ENCODE measurements around the gene CD68.
"Not testable (repeated sequence)": the region's sequence is repeated elsewhere in the genome, so short reads cannot be mapped to it uniquely, and the experiment has no call there.

Gene CD68

GRCh38 chr17:7623661-7624060 lies 44.2 kb downstream of the CD68 start:
- Histone ChIP-seq H3K4me3 (ENCODE audit: low read length) (no peak overlapping the region), H3K9me3 (ENCODE audit: insufficient read depth, low read depth, low read length) (no peaks in the 10 kb centered on the region), H3K9ac (ENCODE audit: low read depth, low read length) (no peak overlapping the region), H3K27ac (ENCODE audit: low read depth, low read length) (no peak overlapping the region), H3K36me3 (ENCODE audit: insufficient read depth, low read length) (peaks cover 5% of the 10 kb centered on the region; the same call in 1 of the 2 replicates), H3K4me1 (ENCODE audit: insufficient read depth, low read length) (no peaks in the 10 kb centered on the region), H3K27me3 (ENCODE audit: insufficient read depth, low read length) (no peaks in the 10 kb centered on the region)
- WGBS = 98% methylated on average over 5 of the region's 5 CpGs

- not testable (repeated sequence) for H3K36me3 ChIP-seq (ENCODE audit: insufficient read depth, low read length); H3K9me3 ChIP-seq (ENCODE audit: insufficient read depth, low read depth, low read length); H3K27ac ChIP-seq (ENCODE audit: low read depth, low read length); H3K9ac ChIP-seq (ENCODE audit: low read depth, low read length); H3K4me3 ChIP-seq (ENCODE audit: low read length); H3K27me3 ChIP-seq (ENCODE audit: insufficient read depth, low read length); H3K4me1 ChIP-seq (ENCODE audit: insufficient read depth, low read length)
- WGBS = 95% methylated on average over 16 of the region's 16 CpGs
These were observed 46.3 kb downstream of the CD68 start for GRCh38 chr17:7625749-7626148.

GRCh38 chr17:7626307-7626706 lies 46.9 kb downstream of the CD68 start:
- Histone ChIP-seq H3K4me1 (ENCODE audit: insufficient read depth, low read length) (no peaks in the 10 kb centered on the region), H3K27ac (ENCODE audit: low read depth, low read length) (no peak overlapping the region), H3K9me3 (ENCODE audit: insufficient read depth, low read depth, low read length) (no peaks in the 10 kb centered on the region), H3K9ac (ENCODE audit: low read depth, low read length) (no peak overlapping the region), H3K4me3 (ENCODE audit: low read length) (peak overlapping the region; percentile 71), H3K36me3 (ENCODE audit: insufficient read depth, low read length) (peaks cover 5% of the 10 kb centered on the region; the same call in 1 of the 2 replicates), H3K27me3 (ENCODE audit: insufficient read depth, low read length) (no peaks in the 10 kb centered on the region)
- WGBS = 90% methylated on average over 7 of the region's 7 CpGs

DNA sequence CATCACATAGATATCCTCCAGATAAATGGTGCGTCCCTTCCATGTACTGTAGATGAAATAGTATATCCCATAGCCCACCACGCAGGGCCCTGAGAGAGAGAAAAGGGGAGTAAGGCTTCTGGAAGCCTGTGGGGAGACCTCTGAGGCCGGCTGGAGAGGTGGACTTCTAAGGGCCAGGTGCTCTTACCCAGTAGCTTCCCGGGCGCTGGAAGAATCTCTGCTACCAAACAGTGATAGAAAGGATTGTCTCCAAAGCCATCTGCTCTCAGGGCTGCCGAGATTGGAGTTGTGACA lies 47.5 kb downstream of the CD68 start:
- Histone ChIP-seq H3K4me1 (ENCODE audit: insufficient read depth, low read length) (no peaks in the 10 kb centered on the region), H3K27me3 (ENCODE audit: insufficient read depth, low read length) (no peaks in the 10 kb centered on the region), H3K9ac (ENCODE audit: low read depth, low read length) (peak overlapping the region; percentile 95), H3K27ac (ENCODE audit: low read depth, low read length) (peak overlapping the region; percentile 99; the same call in 1 of the 2 replicates), H3K36me3 (ENCODE audit: insufficient read depth, low read length) (peaks cover 5% of the 10 kb centered on the region; the same call in 1 of the 2 replicates), H3K9me3 (ENCODE audit: insufficient read depth, low read depth, low read length) (no peaks in the 10 kb centered on the region), H3K4me3 (ENCODE audit: low read length) (peak overlapping the region; percentile 71)
- 6% methylated on average over 5 of the region's 6 CpGs for WGBS

- Histone ChIP-seq H3K36me3 (ENCODE audit: insufficient read depth, low read length) (peaks cover 5% of the 10 kb centered on the region; the same call in 1 of the 2 replicates), H3K9me3 (ENCODE audit: insufficient read depth, low read depth, low read length) (no peaks in the 10 kb centered on the region), H3K4me1 (ENCODE audit: insufficient read depth, low read length) (no peaks in the 10 kb centered on the region), H3K9ac (ENCODE audit: low read depth, low read length) (peak within 1 kb of the TSS; percentile 95), H3K4me3 (ENCODE audit: low read length) (peak within 1 kb of the TSS; percentile 71), H3K27ac (ENCODE audit: low read depth, low read length) (peak within 1 kb of the TSS; percentile 99), H3K27me3 (ENCODE audit: insufficient read depth, low read length) (no peaks in the 10 kb centered on the region)
- under 1% methylated on average over 53 of the region's 54 CpGs for WGBS
These were observed 48.0 kb downstream of the CD68 start, which contains the start of gene SAT2 for GRCh38 chr17:7627250-7628121. Gene SAT2 (minus strand): TSS chr17:7627821. CDS start chr17:7627635, 186 bp downstream.

GRCh38 chr17:7629939-7630571 lies 50.6 kb downstream of the CD68 start, which contains the start of gene SHBG:
Gene SHBG (plus strand): TSS chr17:7630135. CDS start chr17:7630173, 38 bp downstream.
- no peaks in the 10 kb centered on the region for H3K9me3 ChIP-seq (ENCODE audit: insufficient read depth, low read depth, low read length)
- H3K4me3 ChIP-seq (ENCODE audit: low read length) = no peak within 1 kb of the TSS
- WGBS = 91% methylated on average over 13 of the region's 13 CpGs
- peaks cover 4% of the 10 kb centered on the region; the same call in 1 of the 2 replicates for H3K4me1 ChIP-seq (ENCODE audit: insufficient read depth, low read length)
- H3K27ac ChIP-seq (ENCODE audit: low read depth, low read length) = no peak within 1 kb of the TSS
- H3K36me3 ChIP-seq (ENCODE audit: insufficient read depth, low read length) = peaks cover 5% of the 10 kb centered on the region; the same call in 1 of the 2 replicates
- H3K27me3 ChIP-seq (ENCODE audit: insufficient read depth, low read length) = no peaks in the 10 kb centered on the region
- no peak within 1 kb of the TSS for H3K9ac ChIP-seq (ENCODE audit: low read depth, low read length)
